Activated CD8-positive, alpha-beta memory T cell treated with anti-CD3 and anti-CD28 coated beads for 48 hours (primary cell): Measurements from ENCODE around the gene OBSCN.

Source experiments
- DNase-seq, 3 experiments: peaks; one replicate each; pipeline ENCODE4 v3.0.0-alpha.2; 2020; ENCODE audit warnings: low read depth in 2 of 3, low spot score in 2 of 3

The OBSCN gene

DNA sequence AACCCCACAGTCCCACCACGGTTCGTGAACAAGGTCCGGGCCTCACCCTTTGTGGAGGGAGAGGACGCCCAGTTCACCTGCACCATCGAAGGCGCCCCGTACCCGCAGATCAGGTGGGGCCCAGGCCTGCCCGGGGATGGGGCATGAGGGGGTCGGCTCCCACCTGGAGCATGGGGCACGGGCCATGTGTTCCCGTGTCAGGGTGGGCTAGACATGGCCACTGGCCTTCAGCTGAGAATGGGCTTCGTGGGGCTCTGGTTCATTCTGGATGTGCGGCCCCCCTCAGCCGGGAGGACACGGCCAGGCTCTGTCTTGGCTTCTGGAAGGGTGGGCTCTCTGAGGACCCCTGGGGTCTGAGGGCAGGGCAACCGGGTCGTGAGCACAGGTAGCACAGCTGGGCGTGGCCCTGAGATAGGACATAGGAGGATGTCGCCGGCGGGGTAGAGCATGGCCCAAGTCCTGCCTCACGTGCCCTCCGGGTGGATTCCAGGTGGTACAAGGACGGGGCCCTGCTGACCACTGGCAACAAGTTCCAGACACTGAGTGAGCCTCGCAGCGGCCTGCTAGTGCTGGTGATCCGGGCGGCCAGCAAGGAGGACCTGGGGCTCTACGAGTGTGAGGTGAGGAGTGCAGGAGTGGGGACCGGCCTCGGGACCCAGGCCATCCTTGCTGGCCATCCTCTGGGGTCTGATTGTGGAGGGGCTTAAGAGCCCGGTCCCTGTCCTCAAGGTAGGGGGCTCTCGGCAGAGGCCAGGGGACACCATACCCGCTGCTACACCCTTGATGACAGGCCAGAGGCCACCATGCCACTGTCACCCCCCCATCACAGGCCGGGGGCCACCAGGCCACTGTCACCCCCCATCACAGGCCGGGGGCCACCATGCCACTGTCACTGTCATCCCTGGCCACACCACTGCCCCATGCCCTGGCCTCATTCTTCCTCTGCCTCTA, 143.3 kb downstream of the OBSCN start:
- DNase-seq, result no peak

- no peak for DNase-seq
Observed at GRCh38 chr1:228351850-228352249, 144.0 kb downstream of the OBSCN start.

DNA sequence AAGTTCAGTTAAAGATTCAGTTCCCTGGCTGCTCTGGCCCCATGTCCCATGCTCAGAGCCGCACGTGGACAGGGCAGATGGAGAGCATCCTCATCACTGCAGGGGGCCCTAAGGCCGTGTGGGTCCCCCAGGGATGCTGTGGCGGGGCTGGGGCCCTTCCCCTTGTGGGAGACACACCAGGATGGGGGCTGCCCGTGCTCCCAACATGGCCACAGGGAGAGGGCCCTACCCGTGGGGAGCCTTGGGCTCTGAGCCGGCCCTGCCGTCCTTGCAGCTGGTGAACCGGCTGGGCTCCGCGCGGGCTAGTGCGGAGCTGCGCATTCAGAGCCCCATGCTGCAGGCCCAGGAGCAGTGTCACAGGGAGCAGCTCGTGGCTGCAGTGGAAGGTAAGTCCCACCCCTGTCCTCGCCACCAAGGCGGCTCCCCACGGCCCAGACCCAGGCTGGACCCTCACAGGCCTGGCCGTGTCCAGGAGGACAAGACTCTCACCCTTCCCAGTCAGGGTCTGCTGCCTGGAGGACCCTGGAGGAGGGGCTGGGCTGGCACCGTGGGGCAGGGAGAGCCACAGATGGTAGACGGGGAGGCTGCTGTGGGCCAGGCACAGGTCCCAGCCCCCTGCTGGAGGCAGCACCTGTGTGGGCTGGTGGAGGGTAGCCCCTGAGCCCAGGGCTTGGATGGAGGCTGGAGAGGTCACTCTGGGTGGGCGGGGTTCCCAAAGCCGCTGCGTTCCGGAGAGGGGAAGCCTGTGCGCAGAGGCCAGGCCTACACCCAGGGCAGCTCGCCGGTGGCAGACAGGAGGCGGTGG, 145.0 kb downstream of the OBSCN start:
- DNase-seq, result no peak

GRCh38 chr1:228353601-228354371, 145.9 kb downstream of the OBSCN start:
- DNase-seq, result no peak

GRCh38 chr1:228354390-228355320, 146.8 kb downstream of the OBSCN start:
- DNase-seq, result no peak

- DNase-seq, result no peak
Observed at GRCh38 chr1:228356897-228357680, 149.2 kb downstream of the OBSCN start.

- no peak for DNase-seq
Observed at GRCh38 chr1:228358039-228358763, 150.4 kb downstream of the OBSCN start.

DNA sequence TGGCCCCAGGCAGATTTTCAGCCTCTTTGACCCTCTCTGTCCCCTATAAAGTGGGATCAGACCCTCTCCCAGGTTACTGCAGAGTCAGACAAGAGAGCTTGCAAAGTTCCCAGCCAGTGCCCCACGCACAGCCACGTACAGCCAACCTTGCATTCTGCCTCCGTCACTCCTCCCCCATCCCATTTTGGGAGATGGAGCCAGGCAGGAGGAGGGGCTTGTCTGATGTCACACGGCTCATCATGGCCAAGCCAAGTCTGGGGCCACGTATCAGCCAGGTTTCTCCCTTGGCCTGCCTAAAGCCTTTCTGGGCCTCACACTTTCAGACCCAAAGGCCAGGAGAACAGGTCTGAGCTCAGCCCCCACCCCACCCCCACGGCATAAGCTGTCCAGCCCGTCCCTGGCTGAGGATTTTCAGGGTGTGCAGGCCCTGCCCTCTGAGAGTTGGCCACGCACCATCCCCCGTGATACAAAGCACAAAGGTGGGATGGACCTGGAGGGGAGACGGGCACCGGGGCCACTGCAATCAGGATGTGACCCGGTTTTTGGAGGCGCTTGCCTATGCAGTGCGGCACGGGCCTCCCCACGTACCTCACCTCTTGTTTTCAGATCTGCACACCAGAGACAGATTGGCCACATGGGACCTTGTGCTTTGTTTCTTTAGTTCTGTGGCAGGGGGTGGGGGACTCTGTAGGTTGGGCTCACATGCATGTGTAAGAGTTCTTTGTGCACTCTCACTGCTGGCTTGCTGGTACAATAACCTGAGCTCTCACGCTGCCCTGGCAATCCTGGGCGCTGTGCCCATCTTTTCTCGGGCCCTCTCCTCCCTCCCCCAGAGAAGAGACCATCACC, 151.1 kb downstream of the OBSCN start:
- no peak for DNase-seq

DNA sequence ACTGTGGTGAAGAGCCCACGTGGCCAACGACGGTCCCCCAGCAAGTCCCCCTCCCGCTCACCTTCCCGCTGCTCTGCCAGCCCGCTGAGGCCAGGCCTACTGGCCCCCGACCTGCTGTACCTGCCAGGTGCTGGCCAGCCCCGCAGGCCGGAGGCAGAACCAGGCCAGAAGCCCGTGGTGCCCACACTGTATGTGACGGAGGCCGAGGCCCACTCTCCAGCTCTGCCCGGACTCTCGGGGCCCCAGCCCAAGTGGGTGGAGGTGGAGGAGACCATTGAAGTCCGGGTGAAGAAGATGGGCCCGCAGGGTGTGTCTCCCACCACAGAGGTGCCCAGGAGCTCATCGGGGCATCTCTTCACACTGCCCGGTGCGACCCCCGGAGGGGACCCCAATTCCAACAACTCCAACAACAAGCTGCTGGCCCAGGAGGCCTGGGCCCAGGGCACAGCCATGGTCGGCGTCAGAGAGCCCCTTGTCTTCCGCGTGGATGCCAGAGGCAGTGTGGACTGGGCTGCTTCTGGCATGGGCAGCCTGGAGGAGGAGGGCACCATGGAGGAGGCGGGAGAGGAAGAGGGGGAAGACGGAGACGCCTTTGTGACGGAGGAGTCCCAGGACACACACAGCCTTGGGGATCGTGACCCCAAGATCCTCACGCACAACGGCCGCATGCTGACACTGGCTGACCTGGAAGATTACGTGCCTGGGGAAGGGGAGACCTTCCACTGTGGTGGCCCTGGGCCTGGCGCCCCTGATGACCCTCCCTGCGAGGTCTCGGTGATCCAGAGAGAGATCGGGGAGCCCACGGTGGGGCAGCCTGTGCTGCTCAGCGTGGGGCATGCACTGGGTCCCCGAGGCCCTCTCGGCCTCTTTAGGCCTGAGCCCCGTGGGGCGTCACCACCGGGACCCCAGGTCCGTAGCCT, 152.0 kb downstream of the OBSCN start:
- DNase-seq, result no peak

GRCh38 chr1:228360533-228361313, 152.9 kb downstream of the OBSCN start:
- no peak for DNase-seq

- no peak for DNase-seq
Observed at GRCh38 chr1:228361314-228362140, 153.7 kb downstream of the OBSCN start.

DNA sequence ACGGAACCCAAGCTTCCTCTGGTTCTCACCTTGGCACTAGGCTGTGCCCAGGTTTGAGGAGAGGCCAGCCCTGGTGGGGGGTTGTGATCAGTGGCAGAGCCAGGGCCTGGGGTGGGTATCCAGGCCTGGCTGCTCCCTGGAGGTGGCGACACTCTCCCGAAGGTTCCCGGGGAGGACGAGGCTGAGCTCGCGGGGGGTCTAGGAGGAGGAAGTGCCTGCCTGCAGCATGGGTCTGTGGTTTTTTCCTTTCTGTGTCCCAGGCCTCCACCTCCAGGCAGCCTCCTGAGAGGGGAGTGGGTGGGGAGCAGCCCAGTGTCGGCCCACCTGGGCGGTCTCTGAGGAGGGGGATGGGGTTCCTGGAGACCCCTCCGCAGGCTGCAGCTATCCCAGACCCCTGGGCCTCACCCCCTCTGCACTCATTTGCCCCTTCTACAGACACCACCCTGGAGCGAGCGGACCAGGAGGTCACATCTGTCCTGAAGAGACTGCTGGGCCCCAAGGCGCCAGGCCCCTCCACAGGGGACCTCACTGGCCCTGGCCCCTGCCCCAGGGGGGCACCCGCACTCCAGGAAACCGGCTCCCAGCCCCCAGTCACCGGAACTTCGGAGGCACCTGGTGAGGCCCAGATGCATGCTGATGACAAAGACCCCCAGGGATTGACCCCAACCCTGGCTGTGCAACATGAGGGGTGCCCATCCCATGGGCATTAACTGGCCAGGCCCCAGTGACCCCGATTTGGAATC, 154.5 kb downstream of the OBSCN start:
- DNase-seq, result no peak

GRCh38 chr1:228362884-228363450, 155.1 kb downstream of the OBSCN start:
- no peak for DNase-seq

DNA sequence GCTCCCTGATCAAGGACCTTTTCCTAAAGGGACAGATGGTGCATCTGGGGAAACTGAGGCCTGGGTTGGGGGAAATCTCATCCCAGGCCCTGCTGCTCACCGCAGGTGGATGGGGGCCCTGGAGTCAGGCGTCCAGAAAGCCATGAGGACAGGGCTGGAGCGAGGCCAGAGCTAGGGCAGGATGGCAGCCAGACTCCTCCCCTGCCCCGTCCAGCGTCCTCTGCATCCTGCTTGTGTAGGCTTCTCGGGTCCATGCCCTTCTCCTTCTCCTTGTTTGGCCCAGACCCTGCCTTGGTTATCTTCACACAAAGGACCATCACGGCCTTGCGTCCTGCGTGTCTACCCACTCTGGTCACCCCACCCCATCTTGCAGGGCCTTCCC, 155.8 kb downstream of the OBSCN start:
- no peak for DNase-seq
